Liver (tissue), 9 donors: ENCODE measurements around the gene RASSF10. TPM values are rescaled to one million over a fixed set of nuclear protein-coding genes. Genes with fewer than 3 reads are reported as not detected.

Source experiments
- DNase-seq: peaks from one replicate; pipeline ENCODE4 v3.0.0-alpha.2; 2017; ENCODE audit warnings: low spot score
- H3K27ac ChIP-seq, 2 donors: one replicate each; pipeline ENCODE4 v1.7.0; 2013; ENCODE audit warnings: inconsistent platforms in 2 of 2, low read length in 2 of 2, control low read depth in 1 of 2, low read depth in 1 of 2, mild to moderate bottlenecking in 1 of 2
- H3K27me3 ChIP-seq, 4 donors: one replicate each; pipeline versions ENCODE4 v1.6.1 to v1.7.0; 2013; ENCODE audit warnings: low read length in 3 of 4, inconsistent platforms in 1 of 4, mild to moderate bottlenecking in 1 of 4, moderate library complexity in 1 of 4; ENCODE audit not compliant: control insufficient read depth in 4 of 4, insufficient read depth in 4 of 4
- H3K36me3 ChIP-seq, 4 donors: one replicate each; pipeline versions ENCODE4 v1.6.1 to v1.7.0; 2013; ENCODE audit warnings: low read length in 3 of 4, mild to moderate bottlenecking in 3 of 4, low read depth in 1 of 4, moderate library complexity in 1 of 4; ENCODE audit not compliant: control insufficient read depth in 4 of 4, insufficient read depth in 3 of 4
- H3K4me1 ChIP-seq, 4 donors: one replicate each; pipeline versions ENCODE4 v1.6.1 to v1.7.0; 2013; ENCODE audit warnings: low read length in 3 of 4, mild to moderate bottlenecking in 3 of 4, moderate library complexity in 1 of 4; ENCODE audit not compliant: control insufficient read depth in 4 of 4, insufficient read depth in 4 of 4
- H3K4me3 ChIP-seq, 3 donors: one replicate each; pipeline versions ENCODE4 v1.6.1 to v1.7.0; 2013; ENCODE audit warnings: low read length in 3 of 3, control low read depth in 1 of 3, low read depth in 1 of 3, mild to moderate bottlenecking in 1 of 3
- H3K9ac ChIP-seq, 2 donors: one replicate each; pipeline ENCODE4 v1.7.0; 2013; ENCODE audit warnings: low read length in 2 of 2, mild to moderate bottlenecking in 2 of 2, moderate library complexity in 2 of 2, control low read depth in 1 of 2, low read depth in 1 of 2
- H3K9me3 ChIP-seq, 4 donors: one replicate each; pipeline versions ENCODE4 v1.6.1 to v1.7.0; 2013; ENCODE audit warnings: low read length in 3 of 4; ENCODE audit not compliant: control insufficient read depth in 4 of 4
- EGR1 ChIP-seq, 2 donors: IDR thresholded peaks; 2 replicates each; pipeline ENCODE4 v1.6.1; 2016 to 2018; ENCODE audit warnings: antibody characterized with exemption in 2 of 2, low read depth in 2 of 2
- FOXA1 ChIP-seq: IDR thresholded peaks from 2 replicates; pipeline ENCODE4 v1.6.1; 2016; ENCODE audit warnings: antibody characterized with exemption
- HNF4A ChIP-seq, 2 donors: conservative IDR thresholded peaks; 2 replicates each; pipeline ENCODE4 v1.6.1; 2016; ENCODE audit warnings: antibody characterized with exemption in 2 of 2, mild to moderate bottlenecking in 2 of 2
- HNF4G ChIP-seq: IDR thresholded peaks from 2 replicates; pipeline ENCODE4 v1.6.1; 2016; ENCODE audit warnings: antibody characterized with exemption
- JUND ChIP-seq, 2 donors: IDR thresholded peaks; 2 replicates each; pipeline ENCODE4 v1.6.1; 2016; ENCODE audit warnings: antibody characterized with exemption in 2 of 2
- NR2F2 ChIP-seq: IDR thresholded peaks from 2 replicates; pipeline ENCODE4 v1.6.1; 2016; ENCODE audit warnings: antibody characterized with exemption
- RAD21 ChIP-seq, 2 donors: IDR thresholded peaks; 2 replicates each; pipeline ENCODE4 v1.6.1; 2016; ENCODE audit warnings: antibody characterized with exemption in 2 of 2, mild to moderate bottlenecking in 2 of 2
- RXRA ChIP-seq, 2 donors: IDR thresholded peaks; 2 replicates each; pipeline ENCODE4 v1.6.1; 2017 to 2018; ENCODE audit warnings: antibody characterized with exemption in 2 of 2, mild to moderate bottlenecking in 1 of 2
- TAF1 ChIP-seq: conservative IDR thresholded peaks from 2 replicates; pipeline ENCODE4 v1.6.1; 2016; ENCODE audit warnings: antibody characterized with exemption, mild to moderate bottlenecking
- YY1 ChIP-seq: IDR thresholded peaks from 2 replicates; pipeline ENCODE4 v1.6.1; 2016; ENCODE audit warnings: antibody characterized with exemption, mild to moderate bottlenecking
- WGBS: extraction: QIAGEN DNeasy Blood & Tissue Kit; methylation state at CpG from one replicate; pipeline ENCODE4 v1.1.7; 2013; 5-methylcytosine and 5-hydroxymethylcytosine counted together
- polyA plus RNA-seq, 2 donors: library from polyadenylated mRNA; stranded (reverse) in 1 of 2; unstranded in 1 of 2; fragments of 200-250 nt in 1 of 2; fragments of >200 nt in 1 of 2; fragmentation: Nextera tagmentation in 1 of 2; extraction: Ambion mirVana in 1 of 2; gene quantifications; one replicate each; pipeline versions ENCODE4 v1.2.1 to v1.2.3, GENCODE V29; 2013 to 2015
- total RNA-seq, 2 donors: library from RNA; depleted of rRNA; stranded (reverse); fragments of >200 nt; gene quantifications; one replicate each; pipeline ENCODE4 v1.2.3, GENCODE V29; 2014
- TF ChIP-seq, protein P1 (sequence below): IDR thresholded peaks from 2 replicates; pipeline ENCODE4 v1.6.1; 2016; ENCODE audit warnings: antibody characterized with exemption
- TF ChIP-seq, protein P2 (sequence below): fragments of 150-350 bp; IDR thresholded peaks from 2 replicates; pipeline ENCODE4 v1.5.1; 2017; ENCODE audit warnings: improper control_type of control experiment, low read depth, low read length; ENCODE audit not compliant: missing input control
- TF ChIP-seq, protein P3 (sequence below): IDR thresholded peaks from 2 replicates; pipeline ENCODE4 v1.6.1; 2016; ENCODE audit warnings: antibody characterized with exemption, mild to moderate bottlenecking
- TF ChIP-seq, protein P4 (sequence below): IDR thresholded peaks from 2 replicates; pipeline ENCODE4 v1.6.1; 2016; ENCODE audit warnings: antibody characterized with exemption
- TF ChIP-seq, protein P5 (sequence below): IDR thresholded peaks from 2 replicates; pipeline ENCODE4 v1.6.1; 2016; ENCODE audit warnings: antibody characterized with exemption
- donor health status: healthy.
- donor health status: healthy.
- donor health status: healthy.
- donor health status: healthy.
- donor health status: healthy.

Gene RASSF10
- total and polyA plus RNA-seq, 4 donors, result 0.03 to 1.9 (median 0.08) TPM; not detected in 1

DNA sequence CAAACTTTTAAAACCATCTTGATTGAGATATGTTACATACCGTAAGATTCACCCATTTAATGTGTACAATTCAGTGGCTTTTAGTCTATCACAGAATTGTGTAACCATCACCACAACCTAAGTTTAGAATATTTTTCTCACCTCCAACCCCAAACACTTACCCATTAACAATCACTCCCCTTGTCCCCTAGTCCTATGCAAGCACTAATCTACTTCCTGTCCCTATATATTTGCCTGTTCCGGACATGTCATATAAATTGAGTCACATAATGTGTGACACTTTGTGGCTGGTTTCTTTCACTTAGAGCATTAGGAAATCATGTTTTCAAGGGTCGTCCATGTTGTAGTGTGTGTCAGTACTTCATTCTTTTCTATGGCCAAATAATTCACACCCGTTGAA, 38.8 kb downstream of the RASSF10 start (continued):
- TF ChIP-seq RXRA (IDR thresholded peaks at IDR 0.05) (no peak), TAF1 (no peak)
- TF ChIP-seq, protein P1, sequence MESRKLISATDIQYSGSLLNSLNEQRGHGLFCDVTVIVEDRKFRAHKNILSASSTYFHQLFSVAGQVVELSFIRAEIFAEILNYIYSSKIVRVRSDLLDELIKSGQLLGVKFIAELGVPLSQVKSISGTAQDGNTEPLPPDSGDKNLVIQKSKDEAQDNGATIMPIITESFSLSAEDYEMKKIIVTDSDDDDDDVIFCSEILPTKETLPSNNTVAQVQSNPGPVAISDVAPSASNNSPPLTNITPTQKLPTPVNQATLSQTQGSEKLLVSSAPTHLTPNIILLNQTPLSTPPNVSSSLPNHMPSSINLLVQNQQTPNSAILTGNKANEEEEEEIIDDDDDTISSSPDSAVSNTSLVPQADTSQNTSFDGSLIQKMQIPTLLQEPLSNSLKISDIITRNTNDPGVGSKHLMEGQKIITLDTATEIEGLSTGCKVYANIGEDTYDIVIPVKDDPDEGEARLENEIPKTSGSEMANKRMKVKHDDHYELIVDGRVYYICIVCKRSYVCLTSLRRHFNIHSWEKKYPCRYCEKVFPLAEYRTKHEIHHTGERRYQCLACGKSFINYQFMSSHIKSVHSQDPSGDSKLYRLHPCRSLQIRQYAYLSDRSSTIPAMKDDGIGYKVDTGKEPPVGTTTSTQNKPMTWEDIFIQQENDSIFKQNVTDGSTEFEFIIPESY, result no peak
- TF ChIP-seq, protein P2, sequence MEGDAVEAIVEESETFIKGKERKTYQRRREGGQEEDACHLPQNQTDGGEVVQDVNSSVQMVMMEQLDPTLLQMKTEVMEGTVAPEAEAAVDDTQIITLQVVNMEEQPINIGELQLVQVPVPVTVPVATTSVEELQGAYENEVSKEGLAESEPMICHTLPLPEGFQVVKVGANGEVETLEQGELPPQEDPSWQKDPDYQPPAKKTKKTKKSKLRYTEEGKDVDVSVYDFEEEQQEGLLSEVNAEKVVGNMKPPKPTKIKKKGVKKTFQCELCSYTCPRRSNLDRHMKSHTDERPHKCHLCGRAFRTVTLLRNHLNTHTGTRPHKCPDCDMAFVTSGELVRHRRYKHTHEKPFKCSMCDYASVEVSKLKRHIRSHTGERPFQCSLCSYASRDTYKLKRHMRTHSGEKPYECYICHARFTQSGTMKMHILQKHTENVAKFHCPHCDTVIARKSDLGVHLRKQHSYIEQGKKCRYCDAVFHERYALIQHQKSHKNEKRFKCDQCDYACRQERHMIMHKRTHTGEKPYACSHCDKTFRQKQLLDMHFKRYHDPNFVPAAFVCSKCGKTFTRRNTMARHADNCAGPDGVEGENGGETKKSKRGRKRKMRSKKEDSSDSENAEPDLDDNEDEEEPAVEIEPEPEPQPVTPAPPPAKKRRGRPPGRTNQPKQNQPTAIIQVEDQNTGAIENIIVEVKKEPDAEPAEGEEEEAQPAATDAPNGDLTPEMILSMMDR, result no peak

DNA sequence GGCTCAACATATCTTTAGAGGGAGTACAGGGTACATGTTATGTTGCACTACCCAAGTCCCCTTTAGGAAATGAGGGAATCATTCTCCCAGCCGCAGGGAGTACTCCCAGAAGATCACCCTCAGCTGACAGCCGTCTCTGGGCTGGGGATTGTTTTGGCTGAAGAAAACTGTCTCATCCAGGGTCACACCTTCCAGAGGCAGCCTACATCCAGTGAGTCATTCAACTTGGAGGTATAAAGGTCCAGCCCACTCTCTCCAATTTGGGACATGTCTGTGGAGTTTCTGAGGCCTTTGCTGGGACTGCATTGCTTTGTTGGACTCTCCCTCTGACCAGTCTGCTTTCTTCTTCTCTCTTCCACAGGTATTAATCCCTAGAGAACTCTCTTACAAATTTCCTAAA, 42.1 kb downstream of the RASSF10 start:
- Histone ChIP-seq H3K27me3 (peaks cover 0 to 5% (median 0%) of the 10 kb centered on the region in 4 donors), H3K4me3 (no peak overlapping the region), H3K36me3 (no peaks in the 10 kb centered on the region), H3K9ac (no peak overlapping the region), H3K27ac (no peak overlapping the region), H3K9me3 (no peaks in the 10 kb centered on the region), H3K4me1 (no peaks in the 10 kb centered on the region)
- 88% methylated on average over 2 of the region's 2 CpGs for WGBS
- no peak for DNase-seq
- TF ChIP-seq FOXA1 (no peak), HNF4G (no peak), JUND (IDR thresholded peaks at IDR 0.05) (no peak), EGR1 (IDR thresholded peaks at IDR 0.05; ENCODE audit: low read depth in 2 of 2) (no peak), TAF1 (no peak), YY1 (no peak), RAD21 (IDR thresholded peaks at IDR 0.05) (no peak), NR2F2 (no peak), HNF4A (conservative IDR thresholded peaks at IDR 0.05) (no peak)
- TF ChIP-seq, protein P3, sequence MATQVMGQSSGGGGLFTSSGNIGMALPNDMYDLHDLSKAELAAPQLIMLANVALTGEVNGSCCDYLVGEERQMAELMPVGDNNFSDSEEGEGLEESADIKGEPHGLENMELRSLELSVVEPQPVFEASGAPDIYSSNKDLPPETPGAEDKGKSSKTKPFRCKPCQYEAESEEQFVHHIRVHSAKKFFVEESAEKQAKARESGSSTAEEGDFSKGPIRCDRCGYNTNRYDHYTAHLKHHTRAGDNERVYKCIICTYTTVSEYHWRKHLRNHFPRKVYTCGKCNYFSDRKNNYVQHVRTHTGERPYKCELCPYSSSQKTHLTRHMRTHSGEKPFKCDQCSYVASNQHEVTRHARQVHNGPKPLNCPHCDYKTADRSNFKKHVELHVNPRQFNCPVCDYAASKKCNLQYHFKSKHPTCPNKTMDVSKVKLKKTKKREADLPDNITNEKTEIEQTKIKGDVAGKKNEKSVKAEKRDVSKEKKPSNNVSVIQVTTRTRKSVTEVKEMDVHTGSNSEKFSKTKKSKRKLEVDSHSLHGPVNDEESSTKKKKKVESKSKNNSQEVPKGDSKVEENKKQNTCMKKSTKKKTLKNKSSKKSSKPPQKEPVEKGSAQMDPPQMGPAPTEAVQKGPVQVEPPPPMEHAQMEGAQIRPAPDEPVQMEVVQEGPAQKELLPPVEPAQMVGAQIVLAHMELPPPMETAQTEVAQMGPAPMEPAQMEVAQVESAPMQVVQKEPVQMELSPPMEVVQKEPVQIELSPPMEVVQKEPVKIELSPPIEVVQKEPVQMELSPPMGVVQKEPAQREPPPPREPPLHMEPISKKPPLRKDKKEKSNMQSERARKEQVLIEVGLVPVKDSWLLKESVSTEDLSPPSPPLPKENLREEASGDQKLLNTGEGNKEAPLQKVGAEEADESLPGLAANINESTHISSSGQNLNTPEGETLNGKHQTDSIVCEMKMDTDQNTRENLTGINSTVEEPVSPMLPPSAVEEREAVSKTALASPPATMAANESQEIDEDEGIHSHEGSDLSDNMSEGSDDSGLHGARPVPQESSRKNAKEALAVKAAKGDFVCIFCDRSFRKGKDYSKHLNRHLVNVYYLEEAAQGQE, result no peak
- TF ChIP-seq, protein P4, sequence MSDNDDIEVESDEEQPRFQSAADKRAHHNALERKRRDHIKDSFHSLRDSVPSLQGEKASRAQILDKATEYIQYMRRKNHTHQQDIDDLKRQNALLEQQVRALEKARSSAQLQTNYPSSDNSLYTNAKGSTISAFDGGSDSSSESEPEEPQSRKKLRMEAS, result no peak
- TF ChIP-seq, protein P5, sequence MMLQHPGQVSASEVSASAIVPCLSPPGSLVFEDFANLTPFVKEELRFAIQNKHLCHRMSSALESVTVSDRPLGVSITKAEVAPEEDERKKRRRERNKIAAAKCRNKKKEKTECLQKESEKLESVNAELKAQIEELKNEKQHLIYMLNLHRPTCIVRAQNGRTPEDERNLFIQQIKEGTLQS, result no peak
- TF ChIP-seq, protein P1, result no peak
- TF ChIP-seq, protein P2, result no peak
